Left colon (tissue), 2 donors: ENCODE measurements around the gene WDR38. TPM values are rescaled to one million over a fixed set of nuclear protein-coding genes. Genes with fewer than 3 reads are reported as not detected.
A peak's percentile ranks its signal among the peaks of the same experiment; 100 is the strongest.

Experiments used
- ATAC-seq: fragments of 200-7000 bp; cut with Tn5 transposase; one replicate; pipeline ENCODE4 v1.9.1; 2020; ENCODE audit warnings: mild to moderate bottlenecking, moderate library complexity
- DNase-seq, 2 donors: peaks; one replicate each; pipeline ENCODE4 v3.0.0-alpha.2; 2020
- intact Hi-C, 2 donors: fragments of 100-400 bp; cut with DNase I in 1 of 2; cut with micrococcal nuclease in 1 of 2; formaldehyde crosslinking; loops; one replicate each; pipeline versions ENCODE4 v1.11.2 to v1.14.0; 2022; cut with DNase I, micrococcal nuclease
- total RNA-seq, 2 donors: library from RNA; stranded (reverse); fragmentation: NEBNext Ultra II Directional; extraction: Animal tissue kit (Norgen Biotek cat#: 25700); gene quantifications; one replicate each; pipeline ENCODE4 v1.2.1, GENCODE V29; 2021
- donor health status: DM: no; HTN: no; CAD: no.
- donor health status: DM: yes; HTN: yes; CAD: no.

WDR38 gene
- total RNA-seq, 2 donors from 2014 or later: not detected

GRCh38 chr9:124854161-124854560, 901 bp downstream of the WDR38 start:
- DNase-seq (no peak), ATAC-seq (no peak)
- intact Hi-C loops: loop anchor here in 1 of 2 donors (5.0 kb wide), 1 partner anchor 82 kb away; the partner anchor contains the start of gene NR6A1

GRCh38 chr9:124854822-124855221, 1.6 kb downstream of the WDR38 start:
- ATAC-seq: no peak
- intact Hi-C loops: loop anchor here in 1 of 2 donors (5.0 kb wide), 1 partner anchor 83 kb away; the partner anchor contains the start of gene NR6A1
- no peak for DNase-seq

- ATAC-seq: no peak
- intact Hi-C loops: no loop called here
- no peak for DNase-seq
These were observed 2.3 kb downstream of the WDR38 start for GRCh38 chr9:124855566-124855943.

- DNase-seq: no peak
- intact Hi-C loops: no loop called here
- ATAC-seq: peak; percentile 14
These were observed 2.9 kb downstream of the WDR38 start for GRCh38 chr9:124855944-124856765.

- ATAC-seq: no peak
- no peak for DNase-seq
- intact Hi-C loops: no loop called here
These were observed 4.4 kb downstream of the WDR38 start for GRCh38 chr9:124857533-124858162.

GRCh38 chr9:124858330-124859046, 5.2 kb downstream of the WDR38 start:
- DNase-seq (no peak), ATAC-seq (no peak)
- intact Hi-C loops: no loop called here

- ATAC-seq (no peak), DNase-seq (no peak)
- intact Hi-C loops: loop anchor here in 1 of 2 donors (10.0 kb wide), 1 partner anchor 285 kb away; the partner anchor contains the start of gene SCAI
These were observed 6.7 kb downstream of the WDR38 start for GRCh38 chr9:124859803-124860581.

GRCh38 chr9:124860582-124861341, 7.5 kb downstream of the WDR38 start:
- DNase-seq: no peak
- intact Hi-C loops: loop anchor here in 1 of 2 donors (10.0 kb wide), 1 partner anchor 284 kb away; the partner anchor contains the start of gene SCAI

GRCh38 chr9:124861342-124862229, 8.3 kb downstream of the WDR38 start, which contains the start of the genes ARPC5L and RPL35:
Gene ARPC5L (plus strand): TSS chr9:124862130. CDS start chr9:124869291, 7,161 bp downstream.
Gene RPL35 (minus strand): TSS chr9:124861957. CDS start chr9:124861912, 45 bp downstream.
- intact Hi-C loops: loop anchor here in 1 of 2 donors (10.0 kb wide), 1 partner anchor 283 kb away; the partner anchor contains the start of gene SCAI
- ATAC-seq: peak; percentile 96

More at GRCh38 chr9:124860582-124861341, 7.5 kb downstream of the WDR38 start:
- ATAC-seq: no peak

GRCh38 chr9:124863371-124863871, 10.2 kb downstream of the WDR38 start:
- no peak for ATAC-seq
- no peak for DNase-seq
- intact Hi-C loops: loop anchor here in 1 of 2 donors (10.0 kb wide), 1 partner anchor 281 kb away; the partner anchor contains the start of gene SCAI

More at GRCh38 chr9:124861342-124862229, 8.3 kb downstream of the WDR38 start, which contains the start of the genes ARPC5L and RPL35:
- DNase-seq: peak; percentile 95 to 97

- peak; percentile 91 for ATAC-seq
- intact Hi-C loops: loop anchor here in 1 of 2 donors (10.0 kb wide), 1 partner anchor 276 kb away; the partner anchor contains the start of gene SCAI
- DNase-seq: peak; percentile 86 to 93
These were observed 15.5 kb downstream of the WDR38 start for GRCh38 chr9:124868511-124869465.

- DNase-seq (peak in 1 of 2 donors; percentile 62), ATAC-seq (peak; percentile 66)
- intact Hi-C loops: loop anchor here in 1 of 2 donors (10.0 kb wide), 1 partner anchor 275 kb away; the partner anchor contains the start of gene SCAI
These were observed 16.3 kb downstream of the WDR38 start for GRCh38 chr9:124869466-124869985.

GRCh38 chr9:124869986-124870560, 16.8 kb downstream of the WDR38 start:
- intact Hi-C loops: loop anchor here in 1 of 2 donors (10.0 kb wide), 1 partner anchor 275 kb away; the partner anchor contains the start of gene SCAI
- DNase-seq: peak; percentile 73 to 80
- ATAC-seq: peak; percentile 28

- ATAC-seq: no peak
These were observed 17.5 kb downstream of the WDR38 start for GRCh38 chr9:124870723-124871122.

More at GRCh38 chr9:124870723-124871122, 17.5 kb downstream of the WDR38 start:
- no peak for DNase-seq
- intact Hi-C loops: no loop called here
